ELF-1 (cell line): ENCODE results near the gene UBE2E2.
A peak's percentile ranks its signal among the peaks of the same experiment; 100 is the strongest.
"Not testable (repeated sequence)": the region's sequence is repeated elsewhere in the genome, so short reads cannot be mapped to it uniquely, and the experiment has no call there.

Experiments used
- DNase-seq: peaks from one replicate; pipeline ENCODE4 v3.0.0-alpha.2; 2016; ENCODE audit warnings: low read depth, low spot score

The UBE2E2 gene

DNA sequence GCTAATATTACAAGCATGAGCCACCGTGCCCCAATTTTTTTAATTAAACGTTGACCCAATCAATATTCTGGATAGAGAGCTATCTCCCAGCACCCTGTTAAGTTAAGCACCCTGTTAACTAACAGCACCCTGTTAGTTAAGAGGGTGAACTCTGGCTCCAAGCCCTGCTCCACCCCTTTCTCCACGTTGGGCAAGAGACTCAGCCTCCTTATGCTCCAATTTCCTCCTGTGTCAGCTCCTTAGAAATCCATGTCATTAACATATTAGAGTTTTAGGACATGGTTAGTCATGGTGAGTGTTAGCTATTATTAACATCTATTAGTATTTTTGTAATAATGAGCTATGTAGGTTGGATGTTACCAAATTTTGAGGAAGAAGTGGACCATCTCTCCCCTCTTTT lies 385.4 kb downstream of the UBE2E2 start:
- DNase-seq: no peak

DNA sequence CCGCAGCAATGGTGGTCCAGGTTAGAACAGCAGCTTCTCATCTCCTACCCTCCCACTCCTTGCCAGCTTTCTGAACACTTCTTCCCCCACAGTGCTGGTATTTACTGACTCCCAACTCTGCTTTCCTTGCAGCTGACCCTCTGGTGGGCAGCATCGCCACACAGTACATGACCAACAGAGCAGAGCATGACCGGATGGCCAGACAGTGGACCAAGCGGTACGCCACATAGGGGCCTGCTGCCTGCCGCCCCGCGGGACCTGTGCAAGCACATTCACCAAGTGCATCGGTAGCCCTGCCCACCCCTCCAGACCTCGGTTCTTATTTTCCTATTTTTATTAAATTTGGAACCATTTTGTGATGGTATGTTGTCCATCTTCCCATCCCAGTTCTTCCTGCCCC lies 386.5 kb downstream of the UBE2E2 start:
- no peak for DNase-seq

DNA sequence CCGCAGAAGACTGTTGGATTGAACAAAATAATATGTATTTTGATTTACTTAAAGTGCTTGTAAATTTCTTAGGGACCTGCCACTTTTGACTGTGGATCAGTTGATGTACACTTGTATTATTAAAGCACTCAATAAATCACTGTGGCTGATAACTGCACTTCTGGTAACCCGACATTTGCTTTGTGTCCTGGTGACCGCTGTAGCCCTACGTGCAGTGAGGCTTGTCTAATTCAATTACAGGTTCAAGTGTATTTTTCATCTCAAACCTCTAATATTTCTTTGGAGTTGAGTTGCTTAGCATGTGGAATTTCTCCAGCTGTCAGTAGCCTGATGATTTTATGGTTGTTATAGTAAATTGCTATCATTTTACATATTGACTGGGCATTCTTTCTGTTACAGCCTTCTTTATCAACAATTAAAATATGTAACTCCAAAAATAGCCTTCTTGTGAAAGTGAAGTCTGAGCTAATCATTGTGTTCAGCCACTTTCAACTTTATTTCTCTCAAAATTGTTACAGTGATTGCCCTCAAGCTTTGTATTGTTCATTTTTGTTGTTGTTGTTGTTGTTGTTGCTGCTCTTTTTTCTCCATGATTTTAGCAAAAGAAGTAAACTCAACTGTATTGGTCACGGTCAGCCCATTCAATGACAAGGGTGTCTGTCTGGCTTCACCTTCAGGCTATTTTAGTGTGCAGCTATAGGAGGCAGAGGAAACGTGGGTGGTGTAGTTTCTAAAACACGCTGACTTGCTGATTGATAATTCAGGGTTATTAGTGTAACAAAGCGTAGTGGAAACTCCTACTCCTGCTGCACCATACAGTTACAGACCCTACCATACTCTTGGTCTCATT lies 387.5 kb downstream of the UBE2E2 start:
- no peak for DNase-seq

DNA sequence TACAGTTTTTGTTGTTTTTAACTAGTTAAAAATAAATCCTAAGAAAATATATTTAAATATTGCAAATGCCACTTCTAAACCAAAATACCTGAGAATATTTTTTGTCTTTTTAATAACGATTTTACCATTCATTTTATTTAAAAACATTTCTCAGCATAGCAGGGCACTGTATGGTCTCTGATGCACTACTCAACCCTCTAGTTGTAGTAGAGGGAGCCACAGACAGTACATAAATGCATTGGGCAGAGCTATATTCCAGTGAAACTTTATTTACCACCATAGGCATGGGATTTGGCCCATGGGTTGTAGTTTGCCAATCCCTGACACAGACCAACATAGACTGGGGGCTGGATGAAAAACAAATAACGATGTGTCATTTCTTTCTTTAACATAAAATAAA lies 388.2 kb downstream of the UBE2E2 start:
- DNase-seq: no peak

DNA sequence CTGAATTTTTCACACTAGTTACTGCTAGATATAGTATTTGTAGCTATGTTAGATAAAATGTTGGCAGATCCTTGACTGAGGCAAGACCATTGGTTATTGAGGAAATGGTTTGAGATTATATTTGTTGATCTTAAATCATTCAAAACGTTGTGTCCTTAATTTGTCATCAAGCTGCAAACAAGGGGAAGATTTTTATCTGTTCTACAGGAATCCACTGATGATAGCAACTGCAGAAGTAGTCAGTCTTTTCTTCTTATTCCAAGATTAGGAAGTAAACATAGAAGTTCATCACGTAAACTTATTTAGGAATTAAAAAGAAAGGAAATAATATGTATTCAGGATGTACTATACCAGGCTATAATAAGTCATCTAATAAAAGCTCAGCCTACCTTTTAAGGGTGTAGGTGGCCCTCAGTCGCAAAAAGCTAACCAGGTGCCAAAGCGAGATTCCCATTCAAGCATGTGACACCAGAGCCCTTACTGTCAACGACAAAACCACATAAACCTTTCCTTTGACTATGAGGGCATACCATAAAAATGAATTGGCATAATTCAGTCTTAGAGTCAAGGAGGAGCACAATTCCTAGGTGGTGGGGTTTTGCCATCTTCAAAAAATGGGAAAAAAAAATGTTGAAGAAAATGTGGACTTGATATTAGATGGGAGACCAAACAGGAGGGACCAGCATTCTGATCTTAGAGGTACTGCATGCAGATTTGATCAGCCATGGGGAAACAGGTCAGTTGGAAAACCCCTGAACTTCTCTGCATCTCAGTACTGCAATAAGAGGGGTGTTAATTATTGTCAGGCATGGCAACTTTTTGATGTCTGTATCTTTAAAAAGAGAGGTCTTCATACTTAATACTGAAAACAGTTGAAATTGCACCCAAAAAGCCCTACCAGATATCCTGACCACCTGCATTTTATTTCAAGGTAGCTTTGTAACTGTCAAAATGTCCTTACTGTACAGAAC lies 390.1 kb downstream of the UBE2E2 start:
- no peak for DNase-seq

DNA sequence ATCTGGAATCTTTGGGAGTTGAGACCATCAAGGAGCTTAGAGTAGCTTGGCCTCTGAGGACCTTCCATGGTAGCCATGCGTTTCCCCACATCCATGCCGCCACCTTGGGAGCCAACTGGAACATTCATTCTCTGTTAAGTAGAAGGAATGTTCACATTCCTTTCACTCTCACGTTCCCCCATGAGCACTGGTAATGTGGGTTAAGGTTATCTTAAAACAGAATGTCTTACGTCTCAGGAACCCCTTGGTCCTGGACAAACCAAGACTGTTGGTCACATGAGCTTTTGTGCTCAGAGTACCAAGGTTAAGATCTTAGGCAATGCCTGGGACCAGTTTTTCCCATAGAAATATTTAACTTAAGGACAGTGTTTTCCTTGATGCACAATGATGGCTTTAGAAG lies 390.9 kb downstream of the UBE2E2 start:
- no peak for DNase-seq

DNA sequence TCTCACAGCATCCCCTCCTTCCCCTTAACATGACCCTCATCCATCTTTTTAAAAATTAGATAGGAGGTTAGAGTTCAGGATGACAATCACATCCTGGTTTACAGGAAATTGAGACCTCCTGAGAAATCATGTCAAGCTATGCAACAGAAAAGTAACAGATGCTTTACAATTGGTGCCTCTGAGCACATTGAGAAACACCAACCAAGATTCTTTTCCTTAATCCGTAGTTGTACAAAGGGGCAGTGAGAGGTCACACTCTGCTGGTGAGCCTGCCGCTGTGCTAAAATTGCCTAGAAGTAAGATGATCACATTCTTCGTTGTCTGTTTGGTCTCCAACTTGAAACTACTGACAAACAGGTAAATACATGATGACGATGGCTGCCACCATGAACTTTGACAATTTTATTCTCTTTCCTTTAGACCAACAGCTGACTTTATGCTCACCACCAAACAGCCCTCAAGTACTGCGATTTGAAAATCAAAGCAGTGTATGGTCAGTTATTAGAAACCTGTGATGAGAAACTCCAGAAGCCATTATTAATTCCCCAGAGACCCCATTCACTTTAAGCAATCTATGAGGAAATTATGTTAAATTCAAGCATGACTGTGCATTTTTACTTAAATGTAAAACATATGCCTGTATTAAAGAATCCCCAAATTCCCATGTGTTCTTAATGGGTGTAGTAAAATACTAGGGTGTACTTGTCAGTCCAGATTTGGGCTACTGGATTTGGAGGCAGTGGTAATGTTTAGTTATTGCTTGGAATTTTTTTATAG lies 392.0 kb downstream of the UBE2E2 start:
- no peak for DNase-seq

DNA sequence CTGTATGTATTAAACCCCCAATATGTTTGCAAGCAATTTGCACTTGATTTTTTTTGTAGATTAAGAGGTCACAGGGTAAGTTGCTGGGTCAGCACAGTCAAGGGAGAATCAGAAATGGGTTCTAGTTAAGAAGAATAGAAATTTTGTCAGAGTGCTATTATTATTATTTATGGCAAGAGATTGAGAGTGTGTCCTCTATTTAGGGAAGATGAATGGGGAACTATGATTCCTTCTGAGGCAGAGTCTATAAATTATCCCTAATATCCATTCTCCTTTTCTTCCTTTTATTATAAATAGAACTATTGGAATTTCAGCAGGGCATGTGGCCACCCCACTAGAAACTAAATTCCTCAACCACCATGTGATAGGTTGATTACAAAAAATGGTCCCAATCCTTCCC lies 392.7 kb downstream of the UBE2E2 start:
- DNase-seq: no peak

DNA sequence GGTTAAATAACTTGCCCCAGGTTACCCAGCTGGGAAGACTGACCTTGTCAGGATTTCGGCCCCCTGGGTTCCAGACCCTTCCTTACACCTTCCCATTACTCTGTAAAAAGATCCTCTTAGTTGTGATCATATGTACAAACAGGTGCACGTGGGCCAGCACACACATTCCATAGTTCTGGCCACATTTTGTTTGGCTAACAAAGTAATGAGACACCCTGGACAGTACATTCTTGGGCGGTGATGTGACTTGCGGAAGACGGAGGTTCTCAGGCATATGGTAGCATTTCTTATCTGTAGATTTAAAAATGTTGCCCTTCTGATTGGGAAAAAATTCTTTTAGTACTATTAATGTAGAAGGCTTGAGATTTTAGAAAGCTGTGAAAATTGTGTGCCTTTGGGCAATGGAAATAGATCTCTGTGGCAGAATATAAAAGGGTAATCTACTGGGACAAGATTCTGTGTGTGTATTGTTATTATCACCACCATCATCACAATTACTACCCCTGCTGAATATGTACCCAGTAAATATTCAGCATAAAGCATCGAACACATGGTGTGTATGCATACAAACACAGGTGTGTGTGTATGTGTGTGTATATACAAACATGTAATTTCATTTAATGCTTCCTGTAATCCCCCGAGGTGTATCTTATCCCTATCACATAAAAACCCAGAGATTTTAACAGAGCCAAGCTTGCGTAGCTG lies 397.2 kb downstream of the UBE2E2 start:
- DNase-seq: no peak

DNA sequence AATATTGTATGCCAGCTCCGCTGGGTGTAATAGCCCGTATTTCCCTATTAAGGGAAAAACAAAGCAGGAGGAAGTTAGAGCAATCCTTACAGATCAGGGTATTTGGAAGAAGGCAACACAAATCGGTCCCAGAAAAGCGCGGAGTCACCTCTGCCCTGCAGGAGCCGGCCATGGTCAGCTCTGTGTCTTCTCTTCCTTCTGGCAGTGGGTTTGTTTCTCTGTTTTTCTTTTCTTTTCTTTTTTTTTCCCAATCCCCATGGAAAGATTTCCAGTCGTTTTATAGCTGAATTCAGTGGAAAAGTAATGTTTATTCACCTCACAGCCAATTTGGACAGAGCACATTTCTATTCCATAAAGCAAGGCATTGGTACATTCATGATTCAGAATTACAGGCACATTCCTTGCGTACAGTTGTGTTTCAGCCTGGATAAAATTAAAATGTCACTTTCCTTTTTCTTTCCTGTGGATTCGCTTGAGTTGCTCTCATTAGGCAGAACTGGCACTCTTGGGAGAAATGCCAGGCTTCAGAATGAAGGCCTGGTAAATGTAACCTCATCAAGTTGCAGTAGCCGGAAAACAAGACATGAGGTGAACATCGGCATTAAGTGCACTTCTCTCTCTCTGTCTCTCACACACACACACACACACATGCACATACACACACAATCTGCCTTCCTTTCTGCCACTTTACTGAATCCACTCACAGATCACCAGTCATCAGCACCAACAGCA lies 398.1 kb downstream of the UBE2E2 start:
- DNase-seq: no peak

DNA sequence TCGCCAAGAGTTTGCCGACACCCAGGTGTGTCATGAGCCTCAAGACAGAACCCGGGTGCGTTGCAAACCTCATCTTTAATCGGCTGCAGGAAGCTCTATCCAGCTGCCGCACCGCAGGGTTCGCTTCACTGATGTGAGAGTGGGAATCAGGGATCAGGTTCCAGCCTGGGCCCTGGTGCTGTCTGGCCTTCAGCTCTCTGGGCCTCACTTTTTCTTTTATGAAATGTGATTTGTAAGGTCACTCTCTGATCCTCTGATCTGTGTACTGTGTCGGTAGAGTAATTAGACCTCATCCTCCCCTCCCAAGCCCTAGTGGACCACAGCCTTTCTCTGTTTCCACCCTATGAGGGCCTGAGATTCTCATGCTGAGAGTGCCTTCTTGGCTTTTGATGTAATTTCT lies 399.8 kb downstream of the UBE2E2 start:
- DNase-seq: no peak

DNA sequence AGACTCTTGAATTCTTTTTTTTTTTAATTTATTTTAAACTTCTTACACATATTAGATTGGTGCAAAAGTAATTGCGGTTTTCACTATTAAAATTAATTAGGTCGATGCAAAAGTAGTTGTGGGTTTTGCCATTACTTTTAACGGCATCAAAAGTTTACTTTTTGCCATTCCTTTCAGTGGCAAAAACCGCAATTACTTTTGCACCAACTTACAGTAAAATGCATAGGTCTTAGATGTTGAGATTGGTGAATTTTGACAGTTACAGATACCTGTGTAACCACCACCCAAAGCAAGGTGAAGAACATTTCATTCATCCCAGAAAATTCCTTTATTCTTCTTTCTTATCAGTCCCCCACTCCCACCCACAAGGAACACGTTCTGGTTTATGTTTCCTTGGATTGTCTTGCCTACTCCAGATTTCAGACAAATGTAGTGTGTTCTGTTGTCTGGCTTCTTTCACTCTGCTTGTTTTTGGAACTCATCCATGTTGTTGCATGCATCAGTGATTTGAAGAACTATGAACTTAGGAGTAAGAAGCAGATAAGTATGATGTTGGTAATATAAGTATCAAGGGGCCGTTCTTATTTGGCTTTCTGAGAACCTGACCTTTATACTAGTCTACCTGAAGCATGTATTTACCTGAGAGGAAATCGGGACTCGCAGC lies 404.2 kb downstream of the UBE2E2 start:
- DNase-seq: no peak

DNA sequence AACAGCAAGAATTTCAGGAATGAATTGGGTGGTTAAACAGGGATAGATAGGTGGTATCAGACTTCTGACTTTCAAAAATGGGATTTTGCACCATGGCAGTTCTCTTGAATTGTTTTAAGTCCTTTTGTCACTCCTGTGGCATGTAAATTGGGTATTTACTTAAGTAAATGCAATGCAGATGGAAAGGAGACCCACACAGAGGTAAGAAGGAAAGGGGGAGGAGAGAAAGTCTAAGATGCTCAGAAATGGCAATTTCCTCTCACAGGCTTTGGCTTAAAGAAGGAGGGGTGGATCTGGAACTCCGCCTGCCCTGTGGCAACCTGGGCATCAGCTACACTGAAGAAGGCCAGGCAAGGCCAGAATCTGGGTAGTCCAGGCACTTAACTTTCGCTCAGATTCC lies 405.5 kb downstream of the UBE2E2 start:
- DNase-seq: no peak

DNA sequence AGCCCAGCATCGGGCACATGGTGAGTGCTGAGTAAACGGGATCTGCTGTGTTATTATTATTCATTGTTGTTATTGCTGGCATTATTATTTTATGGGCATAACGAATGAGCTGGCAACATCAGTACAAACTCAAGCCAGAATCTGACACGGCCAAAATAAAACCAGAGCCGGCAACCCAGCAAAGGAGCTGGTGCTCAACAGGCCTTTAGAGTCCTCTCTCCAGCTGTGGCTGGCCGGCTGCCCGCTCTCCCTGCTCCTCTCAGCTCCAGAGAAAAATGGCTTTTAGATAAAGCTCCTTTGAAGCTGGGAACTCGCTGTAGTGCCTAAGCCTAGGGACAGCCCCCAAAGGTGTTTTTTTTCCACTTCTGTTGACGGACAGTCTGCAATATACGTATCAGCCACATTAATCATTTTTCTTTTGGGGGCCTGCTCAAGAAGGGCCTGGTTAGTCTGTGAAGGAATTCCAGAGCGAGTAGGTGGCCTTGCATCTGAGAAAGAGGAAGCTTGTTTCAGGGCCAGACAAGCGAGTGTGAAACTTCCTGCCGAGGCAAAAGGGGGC lies 408.7 kb downstream of the UBE2E2 start:
- DNase-seq: peak; percentile 18

DNA sequence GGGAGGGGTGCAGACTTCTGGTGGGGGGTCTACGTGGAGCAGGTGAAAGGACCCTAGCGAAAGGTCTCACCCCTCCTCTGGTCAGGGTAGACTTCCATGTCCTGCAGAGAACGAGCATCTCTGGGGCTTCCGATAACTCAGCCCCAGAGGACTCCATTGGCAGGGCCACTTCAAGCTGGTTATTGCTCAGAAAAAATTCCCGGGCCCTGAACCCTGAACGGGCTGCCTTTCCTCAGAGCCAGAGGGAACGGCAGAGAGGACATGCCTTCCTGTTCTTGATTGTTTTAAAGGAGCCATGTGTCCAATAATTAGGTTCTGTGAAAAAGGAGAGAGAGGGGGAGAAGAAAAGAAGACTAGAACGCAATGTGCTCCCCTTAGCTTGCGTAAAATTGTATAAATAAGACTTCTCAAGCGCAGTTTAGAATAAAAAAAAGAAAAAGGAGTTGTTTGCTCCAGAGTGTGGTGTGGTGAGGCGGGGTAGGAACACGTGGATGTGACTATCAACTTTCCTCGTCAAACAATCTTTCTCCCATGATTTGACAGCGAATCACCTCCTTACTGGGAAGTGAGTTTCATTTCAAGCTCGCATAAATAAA lies 409.3 kb downstream of the UBE2E2 start:
- DNase-seq: no peak

DNA sequence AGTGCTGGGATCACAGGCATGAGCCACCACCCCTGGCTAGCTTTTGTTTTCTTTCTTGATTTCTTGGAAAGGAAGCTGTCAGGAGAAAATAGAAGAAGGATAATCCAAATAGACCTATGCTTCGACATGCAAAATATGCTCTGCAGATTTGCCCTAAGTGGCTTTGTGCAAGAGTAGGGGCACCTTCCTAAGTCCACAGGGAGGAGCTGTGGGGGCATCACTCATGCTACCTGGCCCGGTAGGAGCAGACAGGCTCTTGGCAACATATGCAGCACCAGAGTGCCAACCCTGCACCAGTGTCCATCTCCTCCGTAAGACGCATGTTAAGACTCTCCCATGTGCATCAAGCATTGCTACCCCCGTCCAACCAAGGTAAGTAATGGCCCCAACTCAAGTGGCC lies 411.9 kb downstream of the UBE2E2 start:
- no peak for DNase-seq

DNA sequence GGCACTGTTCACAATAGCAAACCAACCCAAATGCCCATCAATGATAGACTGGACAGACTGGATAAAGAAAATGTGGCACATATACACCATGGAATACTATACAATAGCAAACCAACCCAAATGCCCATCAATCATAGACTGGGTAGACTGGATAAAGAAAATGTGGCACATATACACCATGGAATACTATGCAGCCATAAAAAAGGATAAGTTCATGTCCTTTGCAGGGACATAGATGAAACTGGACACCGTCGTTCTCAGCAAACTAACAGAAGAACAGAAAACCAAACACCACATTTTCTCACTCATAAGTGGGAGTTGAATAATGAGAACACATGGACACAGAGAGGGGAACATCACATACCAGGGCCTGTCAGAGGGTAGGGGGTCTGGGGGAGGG lies 415.3 kb downstream of the UBE2E2 start:
- not testable (repeated sequence) for DNase-seq

DNA sequence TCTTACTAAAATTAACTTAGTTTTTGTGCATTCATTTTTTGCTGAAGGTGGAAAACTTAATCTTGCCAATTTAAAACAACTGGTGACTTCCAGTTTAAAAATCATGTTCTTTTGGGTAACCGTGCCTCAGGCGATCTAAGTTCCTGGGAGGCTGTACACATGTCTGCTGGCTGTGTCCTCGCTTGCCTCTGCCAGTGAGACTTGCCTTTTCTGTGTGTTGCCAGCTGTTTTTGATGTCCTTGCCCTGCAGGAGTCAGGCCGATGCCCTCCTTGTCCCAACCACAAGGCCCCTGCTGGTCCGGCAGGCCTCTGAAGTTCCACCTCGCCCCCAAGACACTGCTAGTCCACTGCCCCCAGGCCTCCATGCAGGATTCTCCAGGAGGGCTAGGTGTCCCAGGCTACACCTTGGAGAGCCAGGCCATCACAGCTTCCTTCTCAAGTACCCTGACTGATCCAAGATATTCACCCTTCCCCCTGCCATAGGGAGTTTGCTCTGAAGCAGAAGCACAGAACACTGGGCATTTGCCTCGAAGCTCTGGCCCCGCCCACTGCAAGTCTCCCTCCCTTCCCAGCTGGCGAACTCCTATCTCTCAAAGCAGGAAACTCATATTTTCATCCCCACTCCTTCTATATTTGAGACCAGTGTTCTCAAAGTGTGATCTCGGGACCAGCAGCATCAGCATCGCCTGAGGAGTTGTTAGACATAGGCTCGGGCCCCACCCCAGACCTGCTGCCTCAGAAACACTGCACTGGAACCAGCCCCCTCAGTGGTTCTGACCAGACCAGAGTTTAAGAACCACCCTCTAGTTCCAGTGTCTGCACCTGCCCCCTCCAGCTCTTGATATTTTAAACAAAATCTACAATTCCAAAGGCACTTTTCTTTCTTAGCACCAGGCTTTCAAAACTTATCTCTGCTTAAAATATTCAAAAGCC lies 416.8 kb downstream of the UBE2E2 start:
- DNase-seq: peak; percentile 13
